SJSA1 (cell line): ENCODE measurements around the gene TRDMT1. TPM values are rescaled to one million over a fixed set of nuclear protein-coding genes. Genes with fewer than 3 reads are reported as not detected.
A peak's percentile ranks its signal among the peaks of the same experiment; 100 is the strongest.

Experiments
- DNase-seq, 2 experiments: peaks; one replicate each; pipeline ENCODE4 v3.0.0-alpha.2; 2015 to 2020; ENCODE audit warnings: low spot score in 2 of 2, low read depth in 1 of 2
- H3K27ac ChIP-seq: fragments of 250-450 bp; sonication (Bioruptor Pico); 2 replicates; pipeline ENCODE4 v1.5.1; 2020; ENCODE audit warnings: mild to moderate bottlenecking, moderate library complexity
- H3K27me3 ChIP-seq: fragments of 250-450 bp; sonication (Bioruptor Pico); replicated peaks from 2 replicates; pipeline ENCODE4 v1.5.1; 2020; ENCODE audit warnings: mild to moderate bottlenecking, moderate library complexity
- H3K36me3 ChIP-seq: fragments of 250-450 bp; sonication (Bioruptor Pico); 2 replicates; pipeline ENCODE4 v1.5.1; 2020; ENCODE audit warnings: mild to moderate bottlenecking
- H3K4me1 ChIP-seq: fragments of 250-450 bp; sonication (Bioruptor Pico); replicated peaks from 2 replicates; pipeline ENCODE4 v1.6.1; 2021; ENCODE audit warnings: mild to moderate bottlenecking
- H3K4me3 ChIP-seq: fragments of 250-450 bp; sonication (Bioruptor Pico); 2 replicates; pipeline ENCODE4 v1.5.1; 2020; ENCODE audit warnings: mild to moderate bottlenecking
- H3K9me3 ChIP-seq: fragments of 250-450 bp; sonication (Bioruptor Pico); replicated peaks from 2 replicates; pipeline ENCODE4 v1.5.1; 2020; ENCODE audit warnings: mild to moderate bottlenecking
- total RNA-seq: library from RNA; depleted of rRNA; stranded (reverse); fragments of >200 nt; shearing (Covaris generic); gene quantifications from 2 replicates; pipeline ENCODE4 v1.2.3, GENCODE V29; 2014

Gene TRDMT1
- total RNA-seq, 1 experiment from 2014 or later, result 11.4 TPM

- Histone ChIP-seq H3K27me3 (no peaks in the 10 kb centered on the region), H3K27ac (no peak overlapping the region), H3K9me3 (no peaks in the 10 kb centered on the region), H3K4me3 (no peak overlapping the region), H3K4me1 (peaks cover 20% of the 10 kb centered on the region), H3K36me3 (0 out of 2 replicates have a peak, but pooled peaks cover 2% of the 10 kb centered on the region)
- DNase-seq, result no peak
Measured at GRCh38 chr10:17196573-17196972, 4.9 kb downstream of the TRDMT1 start.

- Histone ChIP-seq H3K4me1 (peaks cover 19% of the 10 kb centered on the region), H3K27me3 (no peaks in the 10 kb centered on the region), H3K9me3 (no peaks in the 10 kb centered on the region), H3K4me3 (no peak overlapping the region), H3K36me3 (0 out of 2 replicates have a peak, but pooled peaks cover 2% of the 10 kb centered on the region), H3K27ac (no peak overlapping the region)
- no peak for DNase-seq
Measured at GRCh38 chr10:17196045-17196444, 5.4 kb downstream of the TRDMT1 start.

GRCh38 chr10:17195083-17195482, 6.4 kb downstream of the TRDMT1 start:
- Histone ChIP-seq H3K4me3 (no peak overlapping the region), H3K36me3 (0 out of 2 replicates have a peak, but pooled peaks cover 2% of the 10 kb centered on the region), H3K27me3 (no peaks in the 10 kb centered on the region), H3K27ac (no peak overlapping the region), H3K4me1 (peaks cover 19% of the 10 kb centered on the region), H3K9me3 (no peaks in the 10 kb centered on the region)
- DNase-seq, result no peak

GRCh38 chr10:17190602-17191001, 10.9 kb downstream of the TRDMT1 start:
- no peak overlapping the region for H3K27ac ChIP-seq
- H3K4me3 ChIP-seq, result no peak overlapping the region
- H3K9me3 ChIP-seq, result no peaks in the 10 kb centered on the region
- H3K4me1 ChIP-seq, result peaks cover 8% of the 10 kb centered on the region
- 0 out of 2 replicates have a peak, but pooled peaks cover 2% of the 10 kb centered on the region for H3K36me3 ChIP-seq
- H3K27me3 ChIP-seq, result no peaks in the 10 kb centered on the region
- no peak for DNase-seq

GRCh38 chr10:17188644-17189172, 12.8 kb downstream of the TRDMT1 start:
- no peak overlapping the region for H3K4me3 ChIP-seq
- H3K27ac ChIP-seq, result no peak overlapping the region
- no peaks in the 10 kb centered on the region for H3K4me1 ChIP-seq
- H3K27me3 ChIP-seq, result no peaks in the 10 kb centered on the region
- no peaks in the 10 kb centered on the region for H3K36me3 ChIP-seq
- H3K9me3 ChIP-seq, result no peaks in the 10 kb centered on the region
- DNase-seq, result no peak

- Histone ChIP-seq H3K27ac (no peak overlapping the region), H3K36me3 (no peaks in the 10 kb centered on the region), H3K4me1 (no peaks in the 10 kb centered on the region), H3K27me3 (no peaks in the 10 kb centered on the region), H3K4me3 (no peak overlapping the region), H3K9me3 (no peaks in the 10 kb centered on the region)
- DNase-seq, result no peak
Measured at GRCh38 chr10:17185873-17186272, 15.6 kb downstream of the TRDMT1 start.

- Histone ChIP-seq H3K27me3 (no peaks in the 10 kb centered on the region), H3K36me3 (no peaks in the 10 kb centered on the region), H3K4me1 (peaks cover 7% of the 10 kb centered on the region), H3K27ac (no peak overlapping the region), H3K4me3 (no peak overlapping the region), H3K9me3 (no peaks in the 10 kb centered on the region)
- DNase-seq, result no peak
Measured at GRCh38 chr10:17183110-17183509, 18.4 kb downstream of the TRDMT1 start.

GRCh38 chr10:17181751-17182150, 19.7 kb downstream of the TRDMT1 start:
- Histone ChIP-seq H3K4me1 (peaks cover 7% of the 10 kb centered on the region), H3K4me3 (no peak overlapping the region), H3K9me3 (no peaks in the 10 kb centered on the region), H3K27me3 (no peaks in the 10 kb centered on the region), H3K27ac (no peak overlapping the region), H3K36me3 (no peaks in the 10 kb centered on the region)
- DNase-seq, result no peak

- Histone ChIP-seq H3K27ac (no peak overlapping the region), H3K4me3 (no peak overlapping the region), H3K4me1 (peaks cover 7% of the 10 kb centered on the region), H3K9me3 (no peaks in the 10 kb centered on the region), H3K36me3 (no peaks in the 10 kb centered on the region), H3K27me3 (no peaks in the 10 kb centered on the region)
- no peak for DNase-seq
Measured at GRCh38 chr10:17181110-17181509, 20.4 kb downstream of the TRDMT1 start.

GRCh38 chr10:17179002-17179401, 22.5 kb downstream of the TRDMT1 start:
- peak in 1 of 2 experiments; percentile 41 for DNase-seq
- no peak overlapping the region for H3K27ac ChIP-seq
- no peak overlapping the region for H3K4me3 ChIP-seq
- peaks cover 22% of the 10 kb centered on the region for H3K4me1 ChIP-seq
- no peaks in the 10 kb centered on the region for H3K36me3 ChIP-seq
- H3K9me3 ChIP-seq, result no peaks in the 10 kb centered on the region
- H3K27me3 ChIP-seq, result no peaks in the 10 kb centered on the region

- DNase-seq, result no peak
- Histone ChIP-seq H3K4me1 (peaks cover 22% of the 10 kb centered on the region), H3K4me3 (no peak overlapping the region), H3K9me3 (no peaks in the 10 kb centered on the region), H3K27me3 (no peaks in the 10 kb centered on the region), H3K27ac (no peak overlapping the region), H3K36me3 (no peaks in the 10 kb centered on the region; the same call in 1 of the 2 replicates)
Measured at GRCh38 chr10:17178006-17178405, 23.5 kb downstream of the TRDMT1 start.

GRCh38 chr10:17177014-17177413, 24.5 kb downstream of the TRDMT1 start:
- Histone ChIP-seq H3K4me3 (no peak overlapping the region), H3K4me1 (peaks cover 22% of the 10 kb centered on the region), H3K27ac (no peak overlapping the region), H3K27me3 (no peaks in the 10 kb centered on the region), H3K9me3 (no peaks in the 10 kb centered on the region), H3K36me3 (no peaks in the 10 kb centered on the region; the same call in 1 of the 2 replicates)
- no peak for DNase-seq

- Histone ChIP-seq H3K27ac (peak overlapping the region; percentile 34; the same call in 1 of the 2 replicates), H3K4me1 (peaks cover 22% of the 10 kb centered on the region), H3K4me3 (no peak overlapping the region), H3K9me3 (no peaks in the 10 kb centered on the region), H3K27me3 (no peaks in the 10 kb centered on the region), H3K36me3 (no peaks in the 10 kb centered on the region; the same call in 1 of the 2 replicates)
- DNase-seq, result no peak
Measured at GRCh38 chr10:17176091-17176490, 25.4 kb downstream of the TRDMT1 start.

- Histone ChIP-seq H3K27ac (peak overlapping the region; percentile 34), H3K4me1 (peaks cover 22% of the 10 kb centered on the region), H3K4me3 (no peak overlapping the region), H3K27me3 (no peaks in the 10 kb centered on the region), H3K9me3 (no peaks in the 10 kb centered on the region), H3K36me3 (no peaks in the 10 kb centered on the region; the same call in 1 of the 2 replicates)
- peak in 1 of 2 experiments; percentile 60 for DNase-seq
Measured at GRCh38 chr10:17175551-17175950, 25.9 kb downstream of the TRDMT1 start.

- no peaks in the 10 kb centered on the region for H3K9me3 ChIP-seq
- H3K27me3 ChIP-seq, result no peaks in the 10 kb centered on the region
- DNase-seq, result no peak
- H3K36me3 ChIP-seq, result no peaks in the 10 kb centered on the region; the same call in 1 of the 2 replicates
- no peak overlapping the region for H3K27ac ChIP-seq
- peaks cover 22% of the 10 kb centered on the region for H3K4me1 ChIP-seq
- no peak overlapping the region for H3K4me3 ChIP-seq
Measured at GRCh38 chr10:17174626-17175025, 26.8 kb downstream of the TRDMT1 start.
